Measurements from ENCODE around the gene SNRNP25. TPM values are rescaled to one million over a fixed set of nuclear protein-coding genes. Genes with fewer than 3 reads are reported as not detected.

The SNRNP25 gene
- total and polyA plus RNA-seq, 2 donors, result 23.3 to 33.7 TPM

- H3K27ac ChIP-seq (ENCODE audit: low read depth in 1 of 2, low read length in 1 of 2), result no peak overlapping the region
- peak in 7 of 9 donors; percentile 30 to 80 (median 57) for DNase-seq (ENCODE audit: low read depth in 6 of 9, low spot score in 9 of 9)
These were observed 12.1 kb downstream of the SNRNP25 start for GRCh38 chr16:65745-66144.

DNA sequence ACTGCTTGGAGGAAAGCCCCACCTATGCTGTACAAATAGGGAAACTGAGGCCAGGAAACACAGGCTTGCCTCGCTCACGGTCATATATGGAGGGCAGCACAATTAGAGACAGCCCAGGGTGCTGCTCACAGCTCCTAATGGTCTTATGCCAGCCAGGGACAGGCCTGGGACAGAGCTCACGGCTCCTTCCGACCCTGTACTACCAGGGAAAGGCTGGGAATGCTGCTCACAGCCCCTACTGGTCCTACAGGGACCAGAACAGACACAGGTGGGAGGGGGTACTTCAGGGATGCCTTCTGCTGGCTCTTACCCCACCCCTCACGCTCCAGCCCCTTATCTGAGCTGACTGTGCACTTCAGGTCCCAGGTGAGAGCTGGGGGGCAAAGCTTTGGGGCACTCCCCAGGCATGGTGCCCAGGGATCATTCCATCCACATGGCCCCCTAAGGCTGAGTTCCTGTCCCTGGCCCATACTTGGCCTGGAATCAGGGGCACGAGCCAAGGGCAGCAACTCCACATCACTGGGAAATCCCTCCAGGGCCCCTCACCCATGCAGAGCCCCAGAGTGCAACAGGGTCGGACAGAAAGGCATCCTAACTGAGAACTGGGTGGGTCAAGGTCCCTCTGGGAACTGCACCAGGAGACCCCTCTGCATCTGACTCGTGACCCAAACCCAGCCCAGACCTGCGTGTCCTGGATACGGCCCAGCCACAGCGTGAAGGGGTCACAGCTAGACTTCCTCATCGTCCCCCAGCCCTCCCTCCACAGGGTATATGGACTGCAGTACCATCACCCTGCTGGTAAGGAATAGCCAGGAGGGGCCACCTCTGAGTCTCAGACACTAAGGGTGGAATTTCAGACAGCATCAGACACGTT is 12.9 kb downstream of the SNRNP25 start:
- Histone ChIP-seq H3K4me1 (ENCODE audit: control insufficient read depth in 2 of 2, insufficient read depth in 2 of 2, low read length in 2 of 2) (no peaks in the 10 kb centered on the region), H3K27me3 (ENCODE audit: control insufficient read depth in 2 of 2, insufficient read depth in 1 of 2, low read length in 1 of 2) (peaks cover 19 to 59% of the 10 kb centered on the region in 2 donors), H3K4me3 (ENCODE audit: low read length in 2 of 2) (no peak overlapping the region), H3K27ac (ENCODE audit: low read depth in 1 of 2, low read length in 1 of 2) (no peak overlapping the region), H3K9me3 (ENCODE audit: control insufficient read depth in 2 of 2, insufficient read depth in 1 of 2, low read length in 1 of 2) (no peaks in the 10 kb centered on the region), H3K36me3 (ENCODE audit: control insufficient read depth in 2 of 2, insufficient read depth in 2 of 2, low read length in 1 of 2) (no peaks in the 10 kb centered on the region)
- DNase-seq (ENCODE audit: low read depth in 6 of 9, low spot score in 9 of 9), result no peak
- WGBS, result 95% methylated on average over 13 of the region's 13 CpGs

More at GRCh38 chr16:65745-66144, 12.1 kb downstream of the SNRNP25 start:
- WGBS, result 22% methylated on average over 17 of the region's 17 CpGs
- H3K4me1 ChIP-seq (ENCODE audit: control insufficient read depth in 2 of 2, insufficient read depth in 2 of 2, low read length in 2 of 2), result no peaks in the 10 kb centered on the region
- no peak overlapping the region for H3K4me3 ChIP-seq (ENCODE audit: low read length in 2 of 2)
- no peaks in the 10 kb centered on the region for H3K36me3 ChIP-seq (ENCODE audit: control insufficient read depth in 2 of 2, insufficient read depth in 2 of 2, low read length in 1 of 2)
- no peaks in the 10 kb centered on the region for H3K9me3 ChIP-seq (ENCODE audit: control insufficient read depth in 2 of 2, insufficient read depth in 1 of 2, low read length in 1 of 2)
- H3K27me3 ChIP-seq (ENCODE audit: control insufficient read depth in 2 of 2, insufficient read depth in 1 of 2, low read length in 1 of 2), result peaks cover 11 to 51% of the 10 kb centered on the region in 2 donors

DNA sequence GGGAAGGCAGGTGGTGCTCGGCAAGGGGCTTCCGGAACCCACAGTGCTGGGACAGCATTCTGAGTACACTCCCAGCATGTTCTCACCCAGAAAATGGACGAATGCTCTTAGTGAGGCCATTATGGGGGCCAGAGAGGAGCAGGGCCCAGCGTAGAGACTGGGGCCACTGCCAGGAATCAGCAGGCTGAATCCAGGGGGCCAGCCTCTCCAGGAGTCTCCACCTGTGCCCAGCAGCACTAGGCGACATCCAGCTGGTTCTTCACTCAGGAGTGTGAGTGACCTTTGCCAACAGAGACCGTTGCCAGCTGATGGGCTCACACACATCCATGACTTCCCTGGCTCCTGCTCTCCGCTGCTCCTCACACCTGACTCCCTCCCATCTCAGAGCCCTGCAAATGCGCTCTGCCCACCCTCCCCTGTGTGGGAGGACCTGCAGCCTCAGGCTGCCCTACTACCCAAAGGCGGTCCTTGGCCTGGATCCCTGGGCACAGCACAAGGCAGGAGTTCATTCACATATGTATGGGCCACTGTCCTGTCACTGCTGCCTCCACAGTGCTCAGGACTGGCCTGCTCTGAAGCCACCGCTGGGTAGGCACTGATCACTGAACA is 13.7 kb downstream of the SNRNP25 start:
- 95% methylated on average over 10 of the region's 10 CpGs for WGBS
- H3K36me3 ChIP-seq (ENCODE audit: control insufficient read depth in 2 of 2, insufficient read depth in 2 of 2, low read length in 1 of 2), result no peaks in the 10 kb centered on the region
- no peak overlapping the region for H3K27ac ChIP-seq (ENCODE audit: low read depth in 1 of 2, low read length in 1 of 2)
- no peak overlapping the region for H3K4me3 ChIP-seq (ENCODE audit: low read length in 2 of 2)
- no peak for DNase-seq (ENCODE audit: low read depth in 6 of 9, low spot score in 9 of 9)
- peaks cover 24 to 63% of the 10 kb centered on the region in 2 donors for H3K27me3 ChIP-seq (ENCODE audit: control insufficient read depth in 2 of 2, insufficient read depth in 1 of 2, low read length in 1 of 2)
- H3K4me1 ChIP-seq (ENCODE audit: control insufficient read depth in 2 of 2, insufficient read depth in 2 of 2, low read length in 2 of 2), result no peaks in the 10 kb centered on the region
- no peaks in the 10 kb centered on the region for H3K9me3 ChIP-seq (ENCODE audit: control insufficient read depth in 2 of 2, insufficient read depth in 1 of 2, low read length in 1 of 2)

DNA sequence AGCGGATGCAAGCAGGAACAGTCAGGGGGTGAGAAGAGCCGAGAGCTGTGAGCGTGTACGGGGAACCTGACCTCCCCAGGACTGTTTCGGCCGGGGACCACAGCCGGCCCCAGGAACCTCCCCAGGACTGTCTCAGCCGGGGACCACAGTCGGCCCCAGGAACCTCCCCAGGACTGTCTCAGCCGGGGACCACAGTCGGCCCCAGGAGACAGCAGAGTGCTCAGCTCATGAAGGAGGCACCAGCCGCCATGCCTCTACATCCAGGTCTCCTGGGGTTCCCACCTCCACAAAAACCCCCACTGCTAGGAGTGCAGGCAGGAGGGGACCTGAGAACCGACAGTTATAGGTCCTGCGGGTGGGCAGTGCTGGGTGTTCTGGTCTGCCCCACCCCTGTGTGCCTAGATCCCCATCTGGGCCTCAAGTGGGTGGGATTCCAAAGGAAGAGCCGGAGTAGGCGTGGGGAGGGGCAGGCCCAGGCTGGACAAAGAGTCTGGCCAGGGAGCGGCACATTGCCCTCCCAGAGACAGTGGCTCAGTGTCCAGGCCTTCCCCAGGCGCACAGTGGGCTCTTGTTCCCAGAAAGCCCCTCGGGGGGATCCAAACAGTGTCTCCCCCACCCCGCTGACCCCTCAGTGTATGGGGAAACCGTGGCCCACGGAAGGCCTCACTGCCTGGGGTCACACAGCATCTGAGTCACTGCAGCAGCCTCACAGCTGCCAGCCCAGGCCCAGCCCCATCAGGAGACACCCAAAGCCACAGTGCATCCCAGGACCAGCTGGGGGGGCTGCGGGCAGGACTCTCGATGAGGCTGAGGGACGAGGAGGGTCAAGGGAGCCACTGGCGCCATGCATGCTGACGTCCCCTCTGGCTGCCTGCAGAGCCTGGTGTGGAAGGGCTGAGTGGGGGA is 14.5 kb downstream of the SNRNP25 start:
- Histone ChIP-seq H3K4me1 (ENCODE audit: control insufficient read depth in 2 of 2, insufficient read depth in 2 of 2, low read length in 2 of 2) (no peaks in the 10 kb centered on the region), H3K27ac (ENCODE audit: low read depth in 1 of 2, low read length in 1 of 2) (no peak overlapping the region), H3K27me3 (ENCODE audit: control insufficient read depth in 2 of 2, insufficient read depth in 1 of 2, low read length in 1 of 2) (peaks cover 31 to 69% of the 10 kb centered on the region in 2 donors), H3K36me3 (ENCODE audit: control insufficient read depth in 2 of 2, insufficient read depth in 2 of 2, low read length in 1 of 2) (no peaks in the 10 kb centered on the region), H3K4me3 (ENCODE audit: low read length in 2 of 2) (no peak overlapping the region), H3K9me3 (ENCODE audit: control insufficient read depth in 2 of 2, insufficient read depth in 1 of 2, low read length in 1 of 2) (peaks cover 0 to 1% of the 10 kb centered on the region in 2 donors)
- no peak for DNase-seq (ENCODE audit: low read depth in 6 of 9, low spot score in 9 of 9)
- 95% methylated on average over 27 of the region's 27 CpGs for WGBS

DNA sequence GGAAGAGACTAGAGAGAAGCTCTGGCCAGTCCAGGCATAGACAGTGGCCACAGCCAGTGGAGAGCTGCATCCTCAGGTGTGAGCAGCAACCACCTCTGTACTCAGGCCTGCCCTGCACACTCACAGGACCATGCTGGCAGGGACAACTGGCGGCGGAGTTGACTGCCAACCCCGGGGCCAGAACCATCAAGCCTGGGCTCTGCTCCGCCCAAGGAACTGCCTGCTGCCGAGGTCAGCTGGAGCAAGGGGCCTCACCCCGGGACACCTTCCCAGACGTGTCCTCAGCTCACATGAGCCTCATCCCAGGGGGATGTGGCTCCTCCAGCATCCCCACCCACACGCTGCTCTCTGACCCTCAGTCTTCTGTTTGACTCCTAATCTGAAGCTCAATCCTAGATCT is 15.6 kb downstream of the SNRNP25 start:
- H3K27ac ChIP-seq (ENCODE audit: low read depth in 1 of 2, low read length in 1 of 2), result no peak overlapping the region
- peaks cover 0 to 1% of the 10 kb centered on the region in 2 donors for H3K9me3 ChIP-seq (ENCODE audit: control insufficient read depth in 2 of 2, insufficient read depth in 1 of 2, low read length in 1 of 2)
- no peak for DNase-seq (ENCODE audit: low read depth in 6 of 9, low spot score in 9 of 9)
- 93% methylated on average over 8 of the region's 8 CpGs for WGBS
- no peaks in the 10 kb centered on the region for H3K4me1 ChIP-seq (ENCODE audit: control insufficient read depth in 2 of 2, insufficient read depth in 2 of 2, low read length in 2 of 2)
- no peak overlapping the region for H3K4me3 ChIP-seq (ENCODE audit: low read length in 2 of 2)
- peaks cover 41 to 79% of the 10 kb centered on the region in 2 donors for H3K27me3 ChIP-seq (ENCODE audit: control insufficient read depth in 2 of 2, insufficient read depth in 1 of 2, low read length in 1 of 2)
- H3K36me3 ChIP-seq (ENCODE audit: control insufficient read depth in 2 of 2, insufficient read depth in 2 of 2, low read length in 1 of 2), result no peaks in the 10 kb centered on the region

GRCh38 chr16:71210-71539 is 17.5 kb downstream of the SNRNP25 start:
- Histone ChIP-seq H3K4me1 (ENCODE audit: control insufficient read depth in 2 of 2, insufficient read depth in 2 of 2, low read length in 2 of 2) (peaks cover 2 to 5% of the 10 kb centered on the region in 2 donors), H3K9me3 (ENCODE audit: control insufficient read depth in 2 of 2, insufficient read depth in 1 of 2, low read length in 1 of 2) (peaks cover 0 to 1% of the 10 kb centered on the region in 2 donors), H3K4me3 (ENCODE audit: low read length in 2 of 2) (peak overlapping the region in 1 of 2 donors; percentile 18), H3K36me3 (ENCODE audit: control insufficient read depth in 2 of 2, insufficient read depth in 2 of 2, low read length in 1 of 2) (no peaks in the 10 kb centered on the region), H3K27ac (ENCODE audit: low read depth in 1 of 2, low read length in 1 of 2) (no peak overlapping the region), H3K27me3 (ENCODE audit: control insufficient read depth in 2 of 2, insufficient read depth in 1 of 2, low read length in 1 of 2) (peaks cover 50 to 94% of the 10 kb centered on the region in 2 donors)
- 91% methylated on average over 5 of the region's 5 CpGs for WGBS
- no peak for DNase-seq (ENCODE audit: low read depth in 6 of 9, low spot score in 9 of 9)

DNA sequence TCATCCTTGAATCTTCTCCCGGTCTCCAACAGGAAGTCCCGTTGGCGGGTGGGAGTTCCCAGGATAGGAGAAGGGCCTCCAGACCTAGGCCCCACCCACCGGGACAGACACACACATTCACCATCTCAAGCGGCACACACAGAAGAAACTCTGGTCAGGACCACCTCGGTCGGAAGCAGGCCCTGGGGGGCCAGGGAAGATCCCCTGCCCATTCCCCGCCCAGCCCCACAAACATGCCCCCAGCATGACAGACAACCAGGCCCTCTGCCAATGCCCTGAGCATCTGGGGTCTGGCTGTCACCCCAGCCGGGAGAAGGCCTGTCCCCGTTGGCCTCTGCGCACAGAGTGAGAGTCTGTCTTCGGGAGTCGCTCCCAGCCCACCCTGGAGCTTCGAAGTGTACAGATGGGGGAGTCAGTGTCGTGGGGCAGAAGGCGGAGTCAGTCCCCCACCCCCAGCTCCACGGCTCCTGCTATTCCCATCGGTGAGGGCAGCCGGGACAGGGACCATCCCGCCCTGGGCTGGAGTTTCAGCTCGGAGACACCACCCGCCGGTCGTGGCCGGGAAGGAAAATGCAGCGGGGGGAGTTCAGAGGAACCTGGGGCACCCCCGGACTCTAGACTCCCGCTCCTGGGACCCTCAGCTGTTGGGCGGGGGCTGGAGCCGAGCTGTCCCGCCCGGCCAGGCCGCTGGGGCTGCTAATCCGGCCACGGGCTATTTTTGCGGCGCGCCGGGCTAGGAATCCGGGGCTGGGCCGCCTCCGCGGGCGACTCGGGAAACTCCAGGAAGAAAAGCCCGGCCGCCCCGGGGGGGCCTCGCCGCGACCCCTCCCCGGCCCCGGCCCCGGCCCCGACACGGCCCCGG is 18.1 kb downstream of the SNRNP25 start:
- Histone ChIP-seq H3K4me1 (ENCODE audit: control insufficient read depth in 2 of 2, insufficient read depth in 2 of 2, low read length in 2 of 2) (peaks cover 7 to 11% of the 10 kb centered on the region in 2 donors), H3K27me3 (ENCODE audit: control insufficient read depth in 2 of 2, insufficient read depth in 1 of 2, low read length in 1 of 2) (peaks cover 48 to 95% of the 10 kb centered on the region in 2 donors), H3K27ac (ENCODE audit: low read depth in 1 of 2, low read length in 1 of 2) (peak overlapping the region in 1 of 2 donors; percentile 11), H3K36me3 (ENCODE audit: control insufficient read depth in 2 of 2, insufficient read depth in 2 of 2, low read length in 1 of 2) (no peaks in the 10 kb centered on the region), H3K9me3 (ENCODE audit: control insufficient read depth in 2 of 2, insufficient read depth in 1 of 2, low read length in 1 of 2) (peaks cover 0 to 1% of the 10 kb centered on the region in 2 donors), H3K4me3 (ENCODE audit: low read length in 2 of 2) (peak overlapping the region; percentile 18 to 25)
- no peak for DNase-seq (ENCODE audit: low read depth in 6 of 9, low spot score in 9 of 9)
- 28% methylated on average over 57 of the region's 57 CpGs for WGBS

Measured in thymus (tissue), 11 donors.